Stimulated activated CD4-positive, alpha-beta T cell treated with anti-CD3 and anti-CD28 coated beads, Interleukin-2, amount 100 ng/mL, for 4 hours (primary cell): ENCODE data around the gene TRPM1.

ENCODE experiments used
- DNase-seq: peaks from one replicate; pipeline ENCODE4 v3.0.0-alpha.2; 2020; ENCODE audit warnings: low read depth

The TRPM1 gene

DNA sequence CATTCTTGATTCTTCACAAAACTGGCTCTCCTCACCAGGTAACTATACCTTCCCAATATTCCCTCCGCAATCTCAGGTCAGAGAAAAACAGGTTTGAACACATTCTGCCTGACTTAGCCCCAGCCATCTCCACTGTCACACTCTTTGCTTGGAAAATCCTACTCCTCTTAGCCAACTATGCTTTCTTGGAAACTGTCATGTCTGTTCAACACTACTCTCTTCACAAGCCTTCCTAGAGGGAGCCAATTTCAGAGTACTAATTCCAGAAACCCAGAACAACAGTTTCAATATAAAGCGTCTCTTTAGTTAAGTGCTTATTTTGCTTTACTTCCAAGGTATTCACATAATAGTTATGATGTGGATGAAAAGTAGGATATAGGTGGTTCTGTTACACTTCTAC, 131.8 kb downstream of the TRPM1 start:
- no peak for DNase-seq

DNA sequence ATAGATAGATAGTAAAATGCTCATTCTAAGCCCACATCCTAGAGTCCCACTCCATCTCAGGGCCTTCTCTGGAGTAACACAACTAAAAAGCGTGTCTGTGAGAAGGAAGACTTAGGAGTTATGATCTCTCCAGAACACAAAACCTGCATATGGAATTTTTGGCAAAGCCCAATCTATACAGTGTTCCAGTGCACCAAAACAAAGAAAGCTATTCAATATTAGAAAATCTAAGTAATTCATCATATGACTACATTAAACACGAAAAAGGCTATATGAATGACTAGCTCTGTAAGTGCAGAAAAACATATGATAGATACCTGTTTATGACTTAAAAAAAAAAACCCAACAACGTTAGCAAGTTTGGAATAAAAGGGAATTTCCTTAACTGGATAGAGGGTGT, 137.8 kb downstream of the TRPM1 start:
- DNase-seq, result no peak

DNA sequence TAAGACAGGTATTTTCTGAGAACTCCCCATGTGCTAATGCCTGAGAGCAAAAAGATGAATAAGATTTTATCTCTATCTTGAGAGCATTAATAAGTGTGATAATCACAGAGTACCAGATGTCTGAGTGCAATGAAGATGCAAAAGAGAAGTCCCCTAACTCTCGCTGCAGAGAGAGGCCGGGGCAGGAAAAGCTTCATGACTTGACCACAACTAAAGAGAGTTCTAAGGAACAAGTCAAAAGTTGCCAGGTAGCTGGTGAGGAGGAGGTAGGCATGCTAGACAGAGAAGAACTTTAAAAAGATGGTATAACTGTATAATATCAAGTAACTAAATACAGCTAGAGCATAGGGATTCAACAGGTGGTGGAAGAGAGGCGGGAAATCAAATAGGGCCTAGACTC, 138.9 kb downstream of the TRPM1 start:
- no peak for DNase-seq

DNA sequence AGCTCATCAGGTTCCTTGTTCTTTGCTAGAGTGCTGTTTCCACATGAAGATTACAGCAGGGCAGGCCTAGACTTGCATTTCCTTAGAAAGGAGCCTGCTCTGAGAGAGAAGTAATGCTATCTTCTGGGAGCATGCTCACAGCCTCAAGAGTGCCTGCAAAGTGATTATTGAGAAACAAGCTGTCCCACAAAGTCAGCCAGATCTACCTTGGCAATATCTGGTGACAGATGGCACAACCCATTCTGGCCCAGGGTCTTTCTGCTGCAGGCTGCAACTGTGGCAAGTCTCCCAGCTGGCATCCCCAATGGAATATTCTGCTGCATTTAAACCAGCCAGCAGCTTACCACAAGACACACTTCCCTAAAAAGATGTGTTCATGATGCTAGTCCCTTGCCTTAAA, 139.4 kb downstream of the TRPM1 start:
- no peak for DNase-seq

DNA sequence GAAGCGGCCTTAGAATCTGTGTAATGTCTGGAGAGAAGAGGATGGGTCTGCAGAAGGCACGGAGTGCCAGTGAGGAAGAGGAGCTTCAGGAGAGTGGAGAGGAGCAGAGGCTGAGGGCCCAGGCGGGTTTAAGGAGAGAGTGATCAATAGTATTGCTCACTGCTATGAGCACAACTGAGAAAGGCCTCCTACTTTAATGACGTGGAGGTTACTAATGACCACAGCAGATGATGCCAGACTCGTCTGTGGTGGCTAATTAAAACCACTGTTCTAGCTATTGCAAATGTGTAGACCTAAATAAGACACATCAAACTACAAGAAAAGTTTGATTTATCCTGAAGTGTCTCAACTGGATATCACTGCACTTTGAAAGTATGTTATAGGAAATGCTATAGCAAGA, 143.3 kb downstream of the TRPM1 start:
- no peak for DNase-seq

DNA sequence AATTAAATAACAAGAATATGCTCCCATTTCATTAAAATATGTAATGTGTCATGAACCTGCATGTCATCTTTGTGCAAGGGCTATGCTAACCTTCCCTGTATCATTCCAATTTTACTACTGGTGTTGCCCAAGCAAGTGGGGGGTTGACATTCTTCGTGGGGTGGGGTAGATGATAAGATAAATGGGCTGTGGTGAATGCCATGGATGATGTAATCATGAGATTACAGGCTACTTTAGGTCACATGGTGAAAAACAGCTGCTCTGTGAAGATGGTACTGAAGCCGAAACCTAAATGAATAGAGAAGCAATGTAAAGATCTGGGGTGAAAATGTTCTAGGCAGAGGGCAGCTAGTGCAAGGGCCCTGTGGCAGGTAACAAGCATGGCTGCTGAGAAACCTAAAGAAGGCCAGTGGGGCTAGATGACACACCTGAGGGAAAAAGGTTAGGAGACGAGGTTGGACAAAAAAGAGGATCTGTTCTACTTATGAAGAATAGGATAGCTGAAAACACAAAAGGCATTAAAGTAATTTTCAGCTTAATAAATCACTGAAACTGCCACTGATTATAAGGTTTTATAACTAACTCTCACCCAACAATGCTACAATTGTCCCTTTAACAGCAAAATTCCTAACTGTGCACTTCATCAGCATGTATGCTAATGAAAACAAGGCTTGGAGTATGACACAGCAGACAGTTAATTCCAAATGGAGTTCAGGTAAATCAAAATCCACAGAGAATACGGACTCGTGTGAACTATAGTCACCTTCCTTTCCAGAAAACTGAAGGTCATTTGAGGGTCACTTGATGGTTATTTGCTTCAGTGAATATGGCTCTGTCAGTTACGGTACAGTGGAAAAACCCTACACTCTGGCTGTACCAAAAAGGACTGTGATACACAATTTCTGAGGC, 145.1 kb downstream of the TRPM1 start:
- no peak for DNase-seq

DNA sequence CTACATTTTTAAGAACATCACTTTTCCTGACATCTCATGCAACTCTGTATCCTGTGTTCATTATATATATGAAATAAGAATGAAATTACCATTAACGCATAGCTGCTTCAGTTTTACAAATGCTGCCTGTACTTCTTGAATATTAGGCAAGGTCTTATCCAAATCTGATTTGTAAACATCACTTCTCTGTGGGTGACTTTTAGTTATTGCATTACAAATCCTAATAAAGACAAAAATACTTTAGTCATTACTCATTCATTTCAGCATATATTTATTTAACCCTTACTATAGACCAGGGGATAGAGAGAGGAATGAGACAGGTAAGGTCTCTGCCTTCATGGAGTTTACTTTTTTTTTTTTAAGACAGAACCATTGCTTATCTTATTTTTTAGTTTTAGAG, 146.9 kb downstream of the TRPM1 start:
- no peak for DNase-seq

DNA sequence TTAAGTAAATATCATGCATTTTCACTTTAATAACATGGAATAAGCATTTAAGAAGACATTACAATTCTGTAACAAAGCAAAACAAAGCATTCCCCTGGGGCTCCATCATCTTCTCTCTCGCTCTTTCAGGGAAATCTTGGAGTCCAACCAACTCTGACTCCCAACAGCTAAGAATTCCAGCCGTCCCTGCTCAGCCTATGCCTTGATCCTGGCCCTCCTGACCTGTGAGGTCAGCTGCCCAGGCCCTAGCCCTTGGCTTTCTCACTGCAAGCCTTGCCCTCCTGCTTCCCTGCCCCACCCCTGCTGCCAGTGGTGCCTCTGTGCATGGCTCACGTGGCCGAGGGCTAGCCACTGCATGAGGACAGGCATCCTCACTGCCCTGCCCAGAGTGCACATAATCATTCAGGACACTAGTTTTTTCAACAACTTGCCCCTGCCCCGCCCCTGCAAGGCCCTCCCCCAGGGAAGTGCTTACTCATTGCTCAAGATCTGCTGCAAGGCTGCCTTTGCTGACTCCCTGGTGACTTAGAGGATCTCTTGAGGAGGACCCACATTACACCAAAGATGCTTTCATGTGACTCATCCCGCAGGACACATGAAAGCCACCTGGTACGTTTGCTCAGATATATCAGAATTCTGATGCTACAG, 147.7 kb downstream of the TRPM1 start:
- DNase-seq, result no peak

DNA sequence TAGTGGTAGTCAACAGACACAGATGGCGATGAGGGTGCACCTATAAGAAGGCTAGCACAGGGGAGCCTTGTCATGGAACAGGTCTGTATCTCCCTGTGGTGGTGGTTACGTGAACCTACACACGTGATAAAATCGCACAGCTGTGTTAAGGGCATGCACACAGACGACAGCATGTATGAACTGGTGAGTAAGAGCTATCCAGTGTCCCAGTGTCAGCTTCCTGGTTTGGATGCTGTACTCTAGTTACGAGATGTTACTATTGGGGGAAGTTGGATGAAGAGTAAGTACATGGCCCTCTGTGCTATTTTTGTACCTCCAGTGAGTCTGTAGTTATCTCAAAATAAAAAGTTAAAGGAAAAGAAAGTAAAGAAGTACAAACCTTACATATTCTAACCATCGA, 148.3 kb downstream of the TRPM1 start:
- no peak for DNase-seq
